H9 (cell line): ENCODE data around the gene FBXL13. TPM values are rescaled to one million over a fixed set of nuclear protein-coding genes. Genes with fewer than 3 reads are reported as not detected.

Experiments used
- DNase-seq: peaks from one replicate; pipeline ENCODE4 v3.0.0-alpha.2; 2017
- H2AFZ ChIP-seq: one replicate; pipeline ENCODE4 v1.6.1; 2013; ENCODE audit warnings: mild to moderate bottlenecking, low read length, control low read depth, moderate library complexity
- H2AK5ac ChIP-seq: 2 replicates; pipeline ENCODE4 v1.6.1; 2013; ENCODE audit warnings: low read length, control low read depth, mixed read lengths; ENCODE audit not compliant: insufficient read length
- H2BK120ac ChIP-seq: one replicate; pipeline ENCODE4 v1.6.1; 2013; ENCODE audit warnings: low read depth, mild to moderate bottlenecking, low read length, control low read depth, inconsistent platforms; ENCODE audit not compliant: poor library complexity, severe bottlenecking
- H2BK12ac ChIP-seq: 2 replicates; pipeline ENCODE4 v1.6.1; 2013; ENCODE audit warnings: low read length, control low read depth, mixed read lengths, low read depth; ENCODE audit not compliant: insufficient read length
- H2BK15ac ChIP-seq: 2 replicates; pipeline ENCODE4 v1.6.1; 2013; ENCODE audit warnings: low read depth, low read length, control low read depth
- H2BK20ac ChIP-seq: one replicate; pipeline ENCODE4 v1.6.1; 2013; ENCODE audit warnings: low read depth, mild to moderate bottlenecking, low read length, control low read depth, inconsistent platforms; ENCODE audit not compliant: poor library complexity, severe bottlenecking
- H2BK5ac ChIP-seq: 2 replicates; pipeline ENCODE4 v1.6.1; 2013; ENCODE audit warnings: low read length, control low read depth, mixed read lengths; ENCODE audit not compliant: insufficient read length
- H3K14ac ChIP-seq: 2 replicates; pipeline ENCODE4 v1.6.1; 2013; ENCODE audit warnings: low read length, control low read depth; ENCODE audit not compliant: insufficient read depth
- H3K18ac ChIP-seq: 2 replicates; pipeline ENCODE4 v1.6.1; 2013; ENCODE audit warnings: low read depth, mild to moderate bottlenecking, mixed read lengths, low read length, control low read depth; ENCODE audit not compliant: insufficient read length
- H3K23ac ChIP-seq: 2 replicates; pipeline ENCODE4 v1.6.1; 2013; ENCODE audit warnings: low read length, control low read depth, mixed read lengths, low read depth; ENCODE audit not compliant: insufficient read length
- H3K23me2 ChIP-seq: 2 replicates; pipeline ENCODE4 v1.6.1; 2013; ENCODE audit warnings: low read depth, mild to moderate bottlenecking, mixed read lengths, low read length, control low read depth; ENCODE audit not compliant: insufficient read length, poor library complexity, severe bottlenecking
- H3K27ac ChIP-seq: 2 replicates; pipeline ENCODE4 v1.5.1; 2013; ENCODE audit warnings: low read length, control low read depth, mixed read lengths, low read depth; ENCODE audit not compliant: insufficient read length
- H3K27me3 ChIP-seq: 2 replicates; pipeline ENCODE4 v1.6.1; 2013; ENCODE audit warnings: low read length, control low read depth, inconsistent platforms; ENCODE audit not compliant: insufficient read depth
- H3K4ac ChIP-seq: 2 replicates; pipeline ENCODE4 v1.6.1; 2013; ENCODE audit warnings: low read depth, mild to moderate bottlenecking, control low read depth, inconsistent platforms, low read length, moderate library complexity
- H3K4me1 ChIP-seq: 2 replicates; pipeline ENCODE4 v1.6.1; 2013; ENCODE audit warnings: low read length, control low read depth, inconsistent platforms; ENCODE audit not compliant: insufficient read depth
- H3K4me2 ChIP-seq: 2 replicates; pipeline ENCODE4 v1.6.1; 2013; ENCODE audit warnings: low read length, control low read depth, mixed read lengths; ENCODE audit not compliant: insufficient read length, insufficient read depth
- H3K56ac ChIP-seq: 2 replicates; pipeline ENCODE4 v1.6.1; 2013; ENCODE audit warnings: low read depth, mild to moderate bottlenecking, mixed read lengths, low read length, control low read depth; ENCODE audit not compliant: insufficient read length
- H3K79me1 ChIP-seq: 2 replicates; pipeline ENCODE4 v1.6.1; 2013; ENCODE audit warnings: low read depth, mild to moderate bottlenecking, moderate library complexity, low read length, control low read depth, inconsistent platforms; ENCODE audit not compliant: insufficient read depth, poor library complexity, severe bottlenecking
- H3K79me2 ChIP-seq: 2 replicates; pipeline ENCODE4 v1.6.1; 2013; ENCODE audit warnings: low read length, control low read depth, inconsistent platforms; ENCODE audit not compliant: insufficient read depth
- H3K9ac ChIP-seq: 2 replicates; pipeline ENCODE4 v1.6.1; 2013; ENCODE audit warnings: low read length, control low read depth, mixed read lengths; ENCODE audit not compliant: insufficient read length; ENCODE audit errors: extremely low read depth
- H3K9me3 ChIP-seq: one replicate; pipeline ENCODE4 v1.6.1; 2013; ENCODE audit warnings: low read depth, low read length, inconsistent platforms; ENCODE audit not compliant: control insufficient read depth
- H3T11ph ChIP-seq: one replicate; pipeline ENCODE4 v1.6.1; 2013; ENCODE audit warnings: mild to moderate bottlenecking, low read length, control low read depth, inconsistent platforms
- H4K20me1 ChIP-seq: one replicate; pipeline ENCODE4 v1.6.1; 2013; ENCODE audit not compliant: control insufficient read depth, insufficient read length, insufficient read depth
- H4K5ac ChIP-seq: 2 replicates; pipeline ENCODE4 v1.6.1; 2013; ENCODE audit warnings: low read depth, mild to moderate bottlenecking, mixed read lengths, low read length, control low read depth; ENCODE audit not compliant: insufficient read length
- H4K8ac ChIP-seq: replicated peaks from 2 replicates; pipeline ENCODE4 v1.6.1; 2013; ENCODE audit warnings: low read length, control low read depth, mixed read lengths, low read depth; ENCODE audit not compliant: insufficient read length
- H4K91ac ChIP-seq: 2 replicates; pipeline ENCODE4 v1.6.1; 2013; ENCODE audit warnings: low read depth, mild to moderate bottlenecking, moderate library complexity, mixed read lengths, low read length, control low read depth; ENCODE audit not compliant: insufficient read length
- H3K27ac Mint-ChIP-seq, 3 experiments: 2 replicates in 2 of 3; 3 replicates in 1 of 3; pipeline ENCODE4 v1.8.0; 2020 to 2021; ENCODE audit warnings: mixed read lengths in 3 of 3, mild to moderate bottlenecking in 1 of 3, moderate library complexity in 1 of 3
- H3K27me3 Mint-ChIP-seq: 2 replicates; pipeline ENCODE4 v1.8.0; 2021; ENCODE audit warnings: low read depth, mild to moderate bottlenecking, moderate library complexity, mixed read lengths
- H3K36me3 Mint-ChIP-seq, 3 experiments: 2 replicates in 2 of 3; 3 replicates in 1 of 3; pipeline ENCODE4 v1.8.0; 2020 to 2021; ENCODE audit warnings: low read depth in 3 of 3, mixed read lengths in 3 of 3; ENCODE audit not compliant: insufficient read depth in 1 of 3
- H3K4me1 Mint-ChIP-seq, 2 experiments: 2 replicates each; pipeline ENCODE4 v1.8.0; 2020; ENCODE audit warnings: mixed read lengths in 2 of 2
- H3K4me3 Mint-ChIP-seq, 2 experiments: 2 replicates in 1 of 2; 3 replicates in 1 of 2; pipeline ENCODE4 v1.8.0; 2020 to 2021; ENCODE audit warnings: mild to moderate bottlenecking in 2 of 2, mixed read lengths in 2 of 2, moderate library complexity in 1 of 2
- H3K9me3 Mint-ChIP-seq, 2 experiments: 2 replicates in 1 of 2; 3 replicates in 1 of 2; pipeline ENCODE4 v1.8.0; 2020; ENCODE audit warnings: mild to moderate bottlenecking in 2 of 2, mixed read lengths in 2 of 2, moderate library complexity in 1 of 2
- CTCF ChIP-seq: fragments of 200-600 bp; sonication (generic); conservative IDR thresholded peaks from 3 replicates; pipeline ENCODE4 v1.8.0; 2021; ENCODE audit warnings: antibody characterized with exemption, mild to moderate bottlenecking
- WGBS: extraction: QIAGEN DNeasy Blood & Tissue Kit; methylation state at CpG from one replicate; pipeline ENCODE4 v1.1.7; 2013; ENCODE audit warnings: missing lambda C conversion rate, low lambda C conversion rate, mixed read lengths; ENCODE audit not compliant: insufficient read length; ENCODE audit errors: extremely low coverage; 5-methylcytosine and 5-hydroxymethylcytosine counted together
- total RNA-seq: library from RNA; stranded (reverse); gene quantifications from 2 replicates; pipeline ENCODE4 v1.2.1, GENCODE V29; 2021

The FBXL13 gene
- total RNA-seq, 1 experiment from 2014 or later: 4.4 TPM

GRCh38 chr7:103076764-103077163 is 2.2 kb upstream of the FBXL13 start:
- H3K27me3 Mint-ChIP-seq: no peaks in the 10 kb centered on the region
- Histone ChIP-seq H3K4me2 (no peak overlapping the region), H2BK15ac (no peak overlapping the region), H3K4me1 (no peaks in the 10 kb centered on the region), H3K79me1 (no peaks in the 10 kb centered on the region), H3K56ac (no peak overlapping the region), H3K23ac (no peak overlapping the region), H2BK20ac (no peak overlapping the region), H3K9ac (no peak overlapping the region), H3K4ac (no peak overlapping the region), H3K18ac (no peak overlapping the region), H2BK12ac (no peak overlapping the region), H4K91ac (no peak overlapping the region), H4K5ac (no peak overlapping the region), H3K27ac (no peak overlapping the region), H2AK5ac (no peak overlapping the region), H3K27me3 (no peaks in the 10 kb centered on the region), H2BK5ac (no peak overlapping the region), H2AFZ (no peak overlapping the region), H4K20me1 (no peaks in the 10 kb centered on the region), H4K8ac (no peak overlapping the region), H3K14ac (no peak overlapping the region), H3T11ph (no peak overlapping the region), H3K23me2 (peaks cover 13% of the 10 kb centered on the region), H3K9me3 (no peaks in the 10 kb centered on the region), H2BK120ac (no peak overlapping the region), H3K79me2 (peaks cover 3% of the 10 kb centered on the region; the same call in 1 of the 2 replicates)
- no peak for TF ChIP-seq CTCF
- WGBS: no CpG with 5 or more reads among the region's 7 CpGs
- H3K4me1 Mint-ChIP-seq: peaks cover 19 to 29% of the 10 kb centered on the region in 2 experiments
- peaks cover 10 to 22% (median 13%) of the 10 kb centered on the region in 3 experiments; a peak in 6 of 7 replicates for H3K36me3 Mint-ChIP-seq
- no peak overlapping the region for H3K27ac Mint-ChIP-seq
- no peak for DNase-seq
- H3K4me3 Mint-ChIP-seq: no peak overlapping the region
- H3K9me3 Mint-ChIP-seq: no peaks in the 10 kb centered on the region
